GM12865 (cell line): Measurements from ENCODE around the gene DLG2.

Experiments
- DNase-seq: peaks from one replicate; pipeline ENCODE4 v3.0.0; 2010; ENCODE audit warnings: low read depth
- H3K4me3 ChIP-seq: 2 replicates; pipeline ENCODE4 v1.5.1; 2011; ENCODE audit warnings: mild to moderate bottlenecking, low read depth, low read length, control low read depth
- TF ChIP-seq, protein P1 (sequence below): IDR thresholded peaks from 2 replicates; pipeline ENCODE4 v1.5.1; 2011; ENCODE audit warnings: low read length, control low read depth, low read depth, inconsistent platforms; ENCODE audit not compliant: insufficient read depth; ENCODE audit errors: missing control alignments

DLG2 gene

GRCh38 chr11:84420271-84420670, 1206.9 kb downstream of the DLG2 start:
- no peak overlapping the region for H3K4me3 ChIP-seq
- TF ChIP-seq, protein P1, sequence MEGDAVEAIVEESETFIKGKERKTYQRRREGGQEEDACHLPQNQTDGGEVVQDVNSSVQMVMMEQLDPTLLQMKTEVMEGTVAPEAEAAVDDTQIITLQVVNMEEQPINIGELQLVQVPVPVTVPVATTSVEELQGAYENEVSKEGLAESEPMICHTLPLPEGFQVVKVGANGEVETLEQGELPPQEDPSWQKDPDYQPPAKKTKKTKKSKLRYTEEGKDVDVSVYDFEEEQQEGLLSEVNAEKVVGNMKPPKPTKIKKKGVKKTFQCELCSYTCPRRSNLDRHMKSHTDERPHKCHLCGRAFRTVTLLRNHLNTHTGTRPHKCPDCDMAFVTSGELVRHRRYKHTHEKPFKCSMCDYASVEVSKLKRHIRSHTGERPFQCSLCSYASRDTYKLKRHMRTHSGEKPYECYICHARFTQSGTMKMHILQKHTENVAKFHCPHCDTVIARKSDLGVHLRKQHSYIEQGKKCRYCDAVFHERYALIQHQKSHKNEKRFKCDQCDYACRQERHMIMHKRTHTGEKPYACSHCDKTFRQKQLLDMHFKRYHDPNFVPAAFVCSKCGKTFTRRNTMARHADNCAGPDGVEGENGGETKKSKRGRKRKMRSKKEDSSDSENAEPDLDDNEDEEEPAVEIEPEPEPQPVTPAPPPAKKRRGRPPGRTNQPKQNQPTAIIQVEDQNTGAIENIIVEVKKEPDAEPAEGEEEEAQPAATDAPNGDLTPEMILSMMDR = no peak
- DNase-seq = no peak

- H3K4me3 ChIP-seq = no peak overlapping the region
- TF ChIP-seq, protein P1 = no peak
- no peak for DNase-seq
Measured at GRCh38 chr11:84419616-84420015, 1207.5 kb downstream of the DLG2 start.

DNA sequence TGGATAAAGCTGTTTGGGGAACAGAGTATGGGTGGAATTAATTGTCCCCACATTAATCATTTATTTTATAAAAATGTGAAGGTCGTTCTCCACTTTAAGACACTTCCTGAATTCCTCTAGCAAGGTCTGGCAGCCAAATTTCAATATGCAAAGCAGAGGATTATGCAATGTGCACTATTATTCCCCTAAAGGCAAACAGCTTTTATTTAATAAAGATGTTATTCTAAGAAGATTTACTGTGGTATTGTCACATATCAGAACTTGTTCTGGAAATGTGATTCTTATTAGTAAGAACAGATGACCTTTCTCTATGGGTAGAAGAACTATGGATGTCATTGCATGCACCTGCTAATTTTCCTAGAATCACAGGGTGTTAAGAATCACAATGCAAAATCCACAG, 1212.2 kb downstream of the DLG2 start:
- TF ChIP-seq, protein P1 = no peak
- no peak overlapping the region for H3K4me3 ChIP-seq
- no peak for DNase-seq

- no peak overlapping the region for H3K4me3 ChIP-seq
- TF ChIP-seq, protein P1 = no peak
- DNase-seq = no peak
Measured at GRCh38 chr11:84413549-84413948, 1213.6 kb downstream of the DLG2 start.

GRCh38 chr11:84412862-84413261, 1214.3 kb downstream of the DLG2 start:
- TF ChIP-seq, protein P1 = no peak
- no peak for DNase-seq
- no peak overlapping the region for H3K4me3 ChIP-seq

GRCh38 chr11:84408946-84409411, 1218.2 kb downstream of the DLG2 start:
- DNase-seq = no peak

DNA sequence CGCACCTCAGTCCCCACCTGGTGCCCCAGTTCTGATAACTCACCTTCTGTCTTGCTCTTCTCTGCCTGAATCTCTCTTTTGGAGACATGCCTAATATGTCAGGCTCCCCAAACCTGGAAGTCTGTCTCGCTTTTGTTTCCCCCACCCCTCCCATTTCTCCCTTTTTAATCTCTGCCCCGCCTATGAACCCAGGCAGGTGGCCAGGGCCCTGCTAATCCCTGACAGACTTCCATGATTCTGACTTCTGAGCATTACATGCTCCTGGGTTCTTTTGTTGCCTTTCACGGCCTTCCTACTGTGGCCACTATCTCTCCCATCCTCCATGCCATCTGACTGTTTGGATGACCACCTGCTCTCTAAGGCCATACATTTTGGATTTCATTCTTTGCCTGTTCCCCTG, 1220.1 kb downstream of the DLG2 start:
- no peak for DNase-seq
- no peak overlapping the region for H3K4me3 ChIP-seq
- TF ChIP-seq, protein P1 = no peak

More at GRCh38 chr11:84408946-84409411, 1218.2 kb downstream of the DLG2 start:
- TF ChIP-seq, protein P1 = no peak
- H3K4me3 ChIP-seq = no peak overlapping the region
